WTC11 (cell line): Measurements from ENCODE around the gene MYOCOS. TPM values are rescaled to one million over a fixed set of nuclear protein-coding genes. Genes with fewer than 3 reads are reported as not detected.

Experiments
- ATAC-seq: fragments of 200-7000 bp; cut with Tn5 transposase; 2 replicates; pipeline ENCODE4 v1.10.0; 2021; ENCODE audit warnings: mild to moderate bottlenecking, moderate library complexity
- CTCF ChIA-PET: fragments of 300-600 bp; sonication (Branson Sonifier 250); formaldehyde crosslinking; loops from one replicate; lab custom pipeline; 2021; ENCODE audit warnings: antibody characterized with exemption; lab: Charles Lee
- POLR2A ChIA-PET: fragments of 350-600 bp; sonication (Branson Sonifier 250); formaldehyde crosslinking; loops from one replicate; lab custom pipeline; 2021; ENCODE audit warnings: antibody characterized with exemption; lab: Charles Lee
- DNase-seq: peaks from one replicate; pipeline ENCODE4 v3.0.0; 2021; ENCODE audit warnings: low spot score
- H3K27ac Mint-ChIP-seq: 2 replicates; pipeline ENCODE4 v1.8.0; 2021; ENCODE audit warnings: mixed read lengths
- H3K27me3 Mint-ChIP-seq: 2 replicates; pipeline ENCODE4 v1.8.0; 2021; ENCODE audit warnings: low read depth, mild to moderate bottlenecking, moderate library complexity, mixed read lengths
- H3K36me3 Mint-ChIP-seq: 2 replicates; pipeline ENCODE4 v1.8.0; 2021; ENCODE audit warnings: mixed read lengths
- H3K4me1 Mint-ChIP-seq: 2 replicates; pipeline ENCODE4 v1.8.0; 2022; ENCODE audit warnings: mixed read lengths
- H3K4me3 Mint-ChIP-seq: 2 replicates; pipeline ENCODE4 v1.8.0; 2021; ENCODE audit warnings: mild to moderate bottlenecking, moderate library complexity, mixed read lengths
- H3K9me3 Mint-ChIP-seq: 2 replicates; pipeline ENCODE4 v1.8.0; 2021; ENCODE audit warnings: mixed read lengths
- ATF1 ChIP-seq: sonication (generic); formaldehyde crosslinking; IDR thresholded peaks from 2 replicates; pipeline ENCODE4 v1.8.1; 2023; ENCODE audit warnings: mild to moderate bottlenecking, moderate library complexity, missing genetic modification reagents
- ELF4 ChIP-seq: sonication (generic); formaldehyde crosslinking; IDR thresholded peaks from 2 replicates; pipeline ENCODE4 v1.8.1; 2022; ENCODE audit warnings: low read depth, mild to moderate bottlenecking, moderate library complexity, missing genetic modification reagents
- ESRRA ChIP-seq: sonication (generic); formaldehyde crosslinking; IDR thresholded peaks from 2 replicates; pipeline ENCODE4 v1.8.1; 2022; ENCODE audit warnings: mild to moderate bottlenecking, missing genetic modification reagents, borderline replicate concordance
- ETV6 ChIP-seq: sonication (generic); formaldehyde crosslinking; IDR thresholded peaks from 2 replicates; pipeline ENCODE4 v1.8.1; 2022; ENCODE audit warnings: mild to moderate bottlenecking, missing genetic modification reagents
- FOXP4 ChIP-seq: sonication (generic); formaldehyde crosslinking; IDR thresholded peaks from 2 replicates; pipeline ENCODE4 v1.8.0; 2022; ENCODE audit warnings: mild to moderate bottlenecking, missing genetic modification reagents
- GABPB1 ChIP-seq: sonication (generic); formaldehyde crosslinking; IDR thresholded peaks from 2 replicates; pipeline ENCODE4 v1.8.1; 2023; ENCODE audit warnings: mild to moderate bottlenecking, missing genetic modification reagents
- HMGA2 ChIP-seq: fragments of 250-450 bp; sonication (Bioruptor Pico); IDR thresholded peaks from 2 replicates; pipeline ENCODE4 v1.4.0; 2021; ENCODE audit warnings: mild to moderate bottlenecking, moderate library complexity
- JUN ChIP-seq: sonication (generic); formaldehyde crosslinking; IDR thresholded peaks from 2 replicates; pipeline ENCODE4 v1.8.0; 2023; ENCODE audit warnings: mild to moderate bottlenecking, missing genetic modification reagents
- MXD4 ChIP-seq: fragments of 250-450 bp; sonication (Bioruptor Pico); IDR thresholded peaks from 2 replicates; pipeline ENCODE4 v1.8.0; 2021; ENCODE audit warnings: mild to moderate bottlenecking, moderate library complexity, borderline replicate concordance
- MYBL2 ChIP-seq: sonication (generic); formaldehyde crosslinking; IDR thresholded peaks from 2 replicates; pipeline ENCODE4 v1.8.1; 2023; ENCODE audit warnings: mild to moderate bottlenecking, moderate library complexity, missing genetic modification reagents
- NFATC4 ChIP-seq: fragments of 250-450 bp; sonication (Bioruptor Pico); IDR thresholded peaks from 2 replicates; pipeline ENCODE4 v1.9.0; 2021; ENCODE audit warnings: mild to moderate bottlenecking
- NFE2L1 ChIP-seq: sonication (generic); formaldehyde crosslinking; IDR thresholded peaks from 2 replicates; pipeline ENCODE4 v1.8.1; 2023; ENCODE audit warnings: missing genetic modification reagents
- NR1H2 ChIP-seq: sonication (generic); formaldehyde crosslinking; IDR thresholded peaks from 2 replicates; pipeline ENCODE4 v1.9.0; 2021; ENCODE audit warnings: mild to moderate bottlenecking, moderate library complexity, missing genetic modification reagents
- NR2C2 ChIP-seq: sonication (generic); formaldehyde crosslinking; IDR thresholded peaks from 2 replicates; pipeline ENCODE4 v1.8.0; 2022; ENCODE audit warnings: mild to moderate bottlenecking, missing genetic modification reagents
- OVOL2 ChIP-seq: fragments of 250-450 bp; sonication (Bioruptor Pico); IDR thresholded peaks from 2 replicates; pipeline ENCODE4 v1.9.0; 2021; ENCODE audit warnings: mild to moderate bottlenecking, borderline replicate concordance
- PRRX2 ChIP-seq: fragments of 250-450 bp; sonication (Bioruptor Pico); IDR thresholded peaks from 2 replicates; pipeline ENCODE4 v1.8.0; 2021; ENCODE audit warnings: mild to moderate bottlenecking
- RELA ChIP-seq: sonication (generic); formaldehyde crosslinking; IDR thresholded peaks from 2 replicates; pipeline ENCODE4 v1.8.1; 2022; ENCODE audit warnings: missing genetic modification reagents, mild to moderate bottlenecking, borderline replicate concordance
- USF1 ChIP-seq: sonication (generic); formaldehyde crosslinking; IDR thresholded peaks from 2 replicates; pipeline ENCODE4 v1.8.0; 2022; ENCODE audit warnings: mild to moderate bottlenecking, missing genetic modification reagents
- ZMAT4 ChIP-seq: fragments of 250-450 bp; sonication (Bioruptor Pico); IDR thresholded peaks from 2 replicates; pipeline ENCODE4 v1.9.0; 2021; ENCODE audit warnings: mild to moderate bottlenecking
- ZNF121 ChIP-seq: sonication (generic); formaldehyde crosslinking; IDR thresholded peaks from 2 replicates; pipeline ENCODE4 v1.8.0; 2023; ENCODE audit warnings: missing genetic modification reagents
- ZNF219 ChIP-seq: sonication (generic); formaldehyde crosslinking; IDR thresholded peaks from 2 replicates; pipeline ENCODE4 v1.8.0; 2023; ENCODE audit warnings: missing genetic modification reagents, mild to moderate bottlenecking, borderline replicate concordance
- ZNF317 ChIP-seq: sonication (generic); formaldehyde crosslinking; IDR thresholded peaks from 2 replicates; pipeline ENCODE4 v1.8.1; 2023; ENCODE audit warnings: low read depth, mild to moderate bottlenecking, moderate library complexity, missing genetic modification reagents, borderline replicate concordance
- ZNF396 ChIP-seq: fragments of 250-450 bp; sonication (Bioruptor Pico); IDR thresholded peaks from 2 replicates; pipeline ENCODE4 v1.8.0; 2021; ENCODE audit warnings: mild to moderate bottlenecking, moderate library complexity, borderline replicate concordance
- total RNA-seq: library from RNA; stranded (reverse); gene quantifications from 3 replicates; pipeline ENCODE4 v1.2.3, GENCODE V29; 2021
- TF ChIP-seq, protein P1 (sequence below): sonication (generic); formaldehyde crosslinking; IDR thresholded peaks from 2 replicates; pipeline ENCODE4 v1.8.1; 2023; ENCODE audit warnings: mild to moderate bottlenecking, missing genetic modification reagents, borderline replicate concordance
- TF ChIP-seq, protein P2 (sequence below): fragments of 250-450 bp; sonication (Bioruptor Pico); IDR thresholded peaks from 2 replicates; pipeline ENCODE4 v1.9.0; 2021; ENCODE audit warnings: moderate library complexity, mild to moderate bottlenecking, inconsistent platforms, borderline replicate concordance
- TF ChIP-seq, protein P3 (sequence below): sonication (generic); formaldehyde crosslinking; IDR thresholded peaks from 2 replicates; pipeline ENCODE4 v1.8.0; 2023; ENCODE audit warnings: mild to moderate bottlenecking, missing genetic modification reagents

MYOCOS gene
- total RNA-seq, 1 experiment from 2014 or later, result not detected

GRCh38 chr1:171606402-171606941 is 15.6 kb upstream of the MYOCOS start (continued):
- TF ChIP-seq ESRRA (CRISPR knock-in tag) (no peak), JUN (CRISPR knock-in tag) (no peak), ZMAT4 (CRISPR knock-in tag) (no peak), FOXP4 (CRISPR knock-in tag) (no peak), GABPB1 (CRISPR knock-in tag) (no peak), ZNF396 (CRISPR knock-in tag) (no peak), MYBL2 (no peak), ETV6 (CRISPR knock-in tag) (no peak)
- TF ChIP-seq, protein P1, sequence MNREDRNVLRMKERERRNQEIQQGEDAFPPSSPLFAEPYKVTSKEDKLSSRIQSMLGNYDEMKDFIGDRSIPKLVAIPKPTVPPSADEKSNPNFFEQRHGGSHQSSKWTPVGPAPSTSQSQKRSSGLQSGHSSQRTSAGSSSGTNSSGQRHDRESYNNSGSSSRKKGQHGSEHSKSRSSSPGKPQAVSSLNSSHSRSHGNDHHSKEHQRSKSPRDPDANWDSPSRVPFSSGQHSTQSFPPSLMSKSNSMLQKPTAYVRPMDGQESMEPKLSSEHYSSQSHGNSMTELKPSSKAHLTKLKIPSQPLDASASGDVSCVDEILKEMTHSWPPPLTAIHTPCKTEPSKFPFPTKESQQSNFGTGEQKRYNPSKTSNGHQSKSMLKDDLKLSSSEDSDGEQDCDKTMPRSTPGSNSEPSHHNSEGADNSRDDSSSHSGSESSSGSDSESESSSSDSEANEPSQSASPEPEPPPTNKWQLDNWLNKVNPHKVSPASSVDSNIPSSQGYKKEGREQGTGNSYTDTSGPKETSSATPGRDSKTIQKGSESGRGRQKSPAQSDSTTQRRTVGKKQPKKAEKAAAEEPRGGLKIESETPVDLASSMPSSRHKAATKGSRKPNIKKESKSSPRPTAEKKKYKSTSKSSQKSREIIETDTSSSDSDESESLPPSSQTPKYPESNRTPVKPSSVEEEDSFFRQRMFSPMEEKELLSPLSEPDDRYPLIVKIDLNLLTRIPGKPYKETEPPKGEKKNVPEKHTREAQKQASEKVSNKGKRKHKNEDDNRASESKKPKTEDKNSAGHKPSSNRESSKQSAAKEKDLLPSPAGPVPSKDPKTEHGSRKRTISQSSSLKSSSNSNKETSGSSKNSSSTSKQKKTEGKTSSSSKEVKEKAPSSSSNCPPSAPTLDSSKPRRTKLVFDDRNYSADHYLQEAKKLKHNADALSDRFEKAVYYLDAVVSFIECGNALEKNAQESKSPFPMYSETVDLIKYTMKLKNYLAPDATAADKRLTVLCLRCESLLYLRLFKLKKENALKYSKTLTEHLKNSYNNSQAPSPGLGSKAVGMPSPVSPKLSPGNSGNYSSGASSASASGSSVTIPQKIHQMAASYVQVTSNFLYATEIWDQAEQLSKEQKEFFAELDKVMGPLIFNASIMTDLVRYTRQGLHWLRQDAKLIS (CRISPR knock-in tag), result no peak

DNA sequence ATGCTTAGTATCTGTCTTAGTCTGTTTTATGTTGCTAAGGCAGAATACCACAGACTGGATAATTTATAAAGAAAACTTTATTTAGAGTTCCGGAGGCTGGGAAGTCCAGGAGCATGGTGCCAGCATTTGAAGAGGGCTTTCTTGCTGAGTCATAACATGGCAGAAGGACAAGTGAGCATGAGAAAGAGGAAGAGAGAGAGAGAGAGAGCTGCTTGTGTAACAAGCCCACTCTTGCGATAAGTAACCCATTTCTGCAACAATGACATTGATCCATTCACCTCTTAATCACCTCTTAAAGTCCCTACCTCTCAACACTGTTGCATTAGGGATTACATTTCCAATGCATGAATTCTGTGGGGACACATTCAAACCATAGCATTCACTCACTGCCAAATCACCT is 11.7 kb upstream of the MYOCOS start:
- H3K36me3 Mint-ChIP-seq, result no peaks in the 10 kb centered on the region
- no peak overlapping the region for H3K4me3 Mint-ChIP-seq
- DNase-seq (no peak), ATAC-seq (no peak)
- TF ChIP-seq ZNF121 (CRISPR knock-in tag) (no peak), USF1 (CRISPR knock-in tag) (no peak), NR2C2 (CRISPR knock-in tag) (no peak), NR1H2 (CRISPR knock-in tag) (no peak), ZNF219 (no peak)
- TF ChIP-seq, protein P2, sequence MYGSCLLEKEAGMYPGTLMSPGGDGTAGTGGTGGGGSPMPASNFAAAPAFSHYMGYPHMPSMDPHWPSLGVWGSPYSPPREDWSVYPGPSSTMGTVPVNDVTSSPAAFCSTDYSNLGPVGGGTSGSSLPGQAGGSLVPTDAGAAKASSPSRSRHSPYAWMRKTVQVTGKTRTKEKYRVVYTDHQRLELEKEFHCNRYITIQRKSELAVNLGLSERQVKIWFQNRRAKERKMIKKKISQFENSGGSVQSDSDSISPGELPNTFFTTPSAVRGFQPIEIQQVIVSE (CRISPR knock-in tag), result no peak
- H3K4me1 Mint-ChIP-seq, result no peaks in the 10 kb centered on the region
- POLR2A ChIA-PET, result no interaction called here
- H3K27ac Mint-ChIP-seq, result no peak overlapping the region
- no peaks in the 10 kb centered on the region for H3K9me3 Mint-ChIP-seq
- H3K27me3 Mint-ChIP-seq, result no peaks in the 10 kb centered on the region
- CTCF ChIA-PET, result no interaction called here

DNA sequence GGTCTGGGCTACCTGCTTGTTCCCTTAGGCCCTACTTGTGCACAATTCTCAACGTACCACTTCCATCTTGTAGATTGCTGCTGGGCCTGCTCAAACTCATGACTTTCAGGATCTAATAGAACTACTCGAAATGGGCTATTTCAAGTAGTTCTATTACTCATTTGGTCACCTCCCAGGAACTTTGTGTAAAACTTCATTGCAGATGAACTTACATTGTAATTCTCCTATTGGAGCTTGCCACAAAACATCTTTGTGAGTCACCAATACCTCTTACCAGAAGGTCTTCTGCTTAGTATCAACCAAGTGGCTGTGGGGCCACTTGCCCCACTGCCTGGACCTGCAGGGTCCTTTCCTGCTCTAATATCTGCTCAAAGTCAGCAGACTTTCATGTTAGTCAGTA is 10.7 kb upstream of the MYOCOS start:
- Mint-ChIP-seq H3K9me3 (no peaks in the 10 kb centered on the region), H3K4me1 (no peaks in the 10 kb centered on the region), H3K27me3 (no peaks in the 10 kb centered on the region), H3K27ac (no peak overlapping the region), H3K4me3 (no peak overlapping the region), H3K36me3 (no peaks in the 10 kb centered on the region)
- no peak for DNase-seq
- ChIA-PET POLR2A (no interaction called here), CTCF (no interaction called here)
- ATAC-seq, result no peak
- TF ChIP-seq MXD4 (CRISPR knock-in tag) (no peak), ELF4 (CRISPR knock-in tag) (no peak), ATF1 (CRISPR knock-in tag) (no peak), PRRX2 (CRISPR knock-in tag) (no peak), ZNF317 (CRISPR knock-in tag) (no peak), NFATC4 (CRISPR knock-in tag) (no peak), RELA (CRISPR knock-in tag) (no peak), HMGA2 (no peak), GABPB1 (CRISPR knock-in tag) (no peak), NFE2L1 (CRISPR knock-in tag) (no peak), OVOL2 (CRISPR knock-in tag) (no peak)
- TF ChIP-seq, protein P3, sequence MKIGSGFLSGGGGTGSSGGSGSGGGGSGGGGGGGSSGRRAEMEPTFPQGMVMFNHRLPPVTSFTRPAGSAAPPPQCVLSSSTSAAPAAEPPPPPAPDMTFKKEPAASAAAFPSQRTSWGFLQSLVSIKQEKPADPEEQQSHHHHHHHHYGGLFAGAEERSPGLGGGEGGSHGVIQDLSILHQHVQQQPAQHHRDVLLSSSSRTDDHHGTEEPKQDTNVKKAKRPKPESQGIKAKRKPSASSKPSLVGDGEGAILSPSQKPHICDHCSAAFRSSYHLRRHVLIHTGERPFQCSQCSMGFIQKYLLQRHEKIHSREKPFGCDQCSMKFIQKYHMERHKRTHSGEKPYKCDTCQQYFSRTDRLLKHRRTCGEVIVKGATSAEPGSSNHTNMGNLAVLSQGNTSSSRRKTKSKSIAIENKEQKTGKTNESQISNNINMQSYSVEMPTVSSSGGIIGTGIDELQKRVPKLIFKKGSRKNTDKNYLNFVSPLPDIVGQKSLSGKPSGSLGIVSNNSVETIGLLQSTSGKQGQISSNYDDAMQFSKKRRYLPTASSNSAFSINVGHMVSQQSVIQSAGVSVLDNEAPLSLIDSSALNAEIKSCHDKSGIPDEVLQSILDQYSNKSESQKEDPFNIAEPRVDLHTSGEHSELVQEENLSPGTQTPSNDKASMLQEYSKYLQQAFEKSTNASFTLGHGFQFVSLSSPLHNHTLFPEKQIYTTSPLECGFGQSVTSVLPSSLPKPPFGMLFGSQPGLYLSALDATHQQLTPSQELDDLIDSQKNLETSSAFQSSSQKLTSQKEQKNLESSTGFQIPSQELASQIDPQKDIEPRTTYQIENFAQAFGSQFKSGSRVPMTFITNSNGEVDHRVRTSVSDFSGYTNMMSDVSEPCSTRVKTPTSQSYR, result no peak
